Urinary bladder (tissue), 4 donors: ENCODE measurements around the gene ADAM33. TPM values are rescaled to one million over a fixed set of nuclear protein-coding genes. Genes with fewer than 3 reads are reported as not detected.

ENCODE experiments used
- DNase-seq: peaks from one replicate; pipeline ENCODE4 v3.0.0-alpha.2; 2015; ENCODE audit errors: extremely low spot score
- H3K27ac ChIP-seq: one replicate; pipeline ENCODE4 v1.5.1; 2013; ENCODE audit warnings: low read depth, mild to moderate bottlenecking, moderate library complexity
- H3K36me3 ChIP-seq: one replicate; pipeline ENCODE4 v1.6.1; 2013; ENCODE audit warnings: mild to moderate bottlenecking, moderate library complexity; ENCODE audit not compliant: insufficient read depth
- H3K4me1 ChIP-seq: one replicate; pipeline ENCODE4 v1.6.1; 2013; ENCODE audit warnings: mild to moderate bottlenecking, moderate library complexity; ENCODE audit not compliant: insufficient read depth
- H3K4me3 ChIP-seq: one replicate; pipeline ENCODE4 v1.5.1; 2013; ENCODE audit warnings: low read depth, low read length
- WGBS: extraction: QIAGEN DNeasy Blood & Tissue Kit; methylation state at CpG from one replicate; pipeline ENCODE4 v1.1.7; 2013; 5-methylcytosine and 5-hydroxymethylcytosine counted together
- polyA plus RNA-seq: library from polyadenylated mRNA; stranded (reverse); fragments of 200-250 nt; gene quantifications from one replicate; pipeline ENCODE4 v1.2.3, GENCODE V29; 2013
- total RNA-seq: library from RNA; depleted of rRNA; stranded (reverse); fragments of >200 nt; gene quantifications from one replicate; pipeline ENCODE4 v1.2.3, GENCODE V29; 2014
- donor health status: healthy with polysubstance abuse.
- donor health status: healthy.

The ADAM33 gene
- total and polyA plus RNA-seq, 2 donors = 88.2 to 111 TPM

- H3K36me3 ChIP-seq = no peaks in the 10 kb centered on the region
- 73% methylated on average over 90 of the region's 90 CpGs for WGBS
- DNase-seq = no peak
These were observed 8.4 kb downstream of the ADAM33 start for GRCh38 chr20:3673221-3674070.

GRCh38 chr20:3672547-3673171, 9.2 kb downstream of the ADAM33 start:
- Histone ChIP-seq H3K4me1 (no peaks in the 10 kb centered on the region), H3K4me3 (no peak overlapping the region), H3K27ac (no peak overlapping the region), H3K36me3 (no peaks in the 10 kb centered on the region)
- no peak for DNase-seq
- WGBS = 60% methylated on average over 58 of the region's 58 CpGs

More at GRCh38 chr20:3673221-3674070, 8.4 kb downstream of the ADAM33 start:
- no peaks in the 10 kb centered on the region for H3K4me1 ChIP-seq
- no peak overlapping the region for H3K4me3 ChIP-seq
- no peak overlapping the region for H3K27ac ChIP-seq

- Histone ChIP-seq H3K4me3 (no peak overlapping the region), H3K36me3 (no peaks in the 10 kb centered on the region), H3K27ac (no peak overlapping the region), H3K4me1 (no peaks in the 10 kb centered on the region)
- DNase-seq = no peak
- WGBS = 82% methylated on average over 23 of the region's 23 CpGs
These were observed 9.7 kb downstream of the ADAM33 start for GRCh38 chr20:3671986-3672546.

DNA sequence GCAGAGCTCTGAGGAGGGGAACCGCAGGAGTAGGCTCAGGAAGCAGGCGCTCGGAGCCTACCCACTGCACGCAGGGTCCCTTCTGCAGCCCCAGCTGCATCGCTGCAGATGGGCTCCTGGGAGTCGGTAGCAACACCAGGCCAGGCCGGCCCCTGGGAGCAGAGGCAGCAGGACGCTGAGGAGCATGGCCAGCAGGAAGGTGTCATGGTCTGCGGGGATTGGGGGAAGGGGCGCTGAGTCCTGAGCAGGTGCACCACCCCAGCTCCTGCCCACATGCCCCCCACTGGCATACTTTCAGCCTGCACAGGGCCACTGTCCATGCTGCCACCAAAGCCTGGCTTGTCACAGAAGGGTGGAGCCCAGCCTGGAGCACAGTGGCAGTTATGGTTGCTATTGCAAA, 10.9 kb downstream of the ADAM33 start:
- Histone ChIP-seq H3K36me3 (no peaks in the 10 kb centered on the region), H3K4me3 (no peak overlapping the region), H3K4me1 (no peaks in the 10 kb centered on the region), H3K27ac (no peak overlapping the region)
- DNase-seq = no peak
- 84% methylated on average over 10 of the region's 10 CpGs for WGBS

- Histone ChIP-seq H3K27ac (no peak overlapping the region), H3K4me1 (no peaks in the 10 kb centered on the region), H3K36me3 (no peaks in the 10 kb centered on the region), H3K4me3 (no peak overlapping the region)
- DNase-seq = no peak
- WGBS = 53% methylated on average over 6 of the region's 6 CpGs
These were observed 11.3 kb downstream of the ADAM33 start for GRCh38 chr20:3670511-3670910.

DNA sequence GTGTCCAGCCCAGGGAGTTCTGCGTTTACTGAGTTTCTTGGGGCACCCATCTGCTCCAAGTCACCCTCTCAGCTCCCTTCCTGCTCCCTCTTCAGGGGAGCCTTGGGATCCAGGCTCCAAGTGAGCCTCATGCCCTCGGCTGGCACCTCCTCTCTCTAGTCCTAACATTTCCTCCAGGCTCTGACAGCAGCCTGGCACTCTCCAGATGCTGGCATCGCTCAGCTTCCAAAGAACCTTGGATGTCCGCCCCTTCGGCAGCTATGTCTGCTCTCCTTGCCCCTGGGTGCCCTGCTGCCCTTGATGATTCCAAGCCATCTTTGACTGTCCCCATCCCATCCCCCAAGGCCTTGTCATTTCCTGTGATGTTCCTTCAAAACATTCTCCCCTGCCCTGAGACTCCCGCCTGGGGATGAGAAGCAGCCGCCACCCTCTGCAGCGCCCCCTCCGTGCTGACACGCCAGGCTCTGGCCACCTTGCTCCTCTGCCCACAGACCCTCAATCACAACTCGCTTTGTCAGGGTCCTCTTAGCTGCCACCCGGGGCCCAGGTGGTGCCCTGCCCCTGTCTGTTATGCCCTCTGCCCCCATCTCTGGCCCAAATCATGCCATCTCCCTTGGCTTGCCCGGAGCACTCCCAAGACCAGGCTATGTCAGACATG, 12.0 kb downstream of the ADAM33 start:
- H3K36me3 ChIP-seq = no peaks in the 10 kb centered on the region
- DNase-seq = no peak
- 82% methylated on average over 13 of the region's 13 CpGs for WGBS

GRCh38 chr20:3667434-3668037, 14.3 kb downstream of the ADAM33 start:
- no peak for DNase-seq
- no peak overlapping the region for H3K27ac ChIP-seq
- H3K4me1 ChIP-seq = no peaks in the 10 kb centered on the region
- no peak overlapping the region for H3K4me3 ChIP-seq
- no peaks in the 10 kb centered on the region for H3K36me3 ChIP-seq
- WGBS = 91% methylated on average over 8 of the region's 8 CpGs

More for the DNA sequence above, 12.0 kb downstream of the ADAM33 start:
- Histone ChIP-seq H3K4me3 (no peak overlapping the region), H3K27ac (no peak overlapping the region), H3K4me1 (no peaks in the 10 kb centered on the region)

DNA sequence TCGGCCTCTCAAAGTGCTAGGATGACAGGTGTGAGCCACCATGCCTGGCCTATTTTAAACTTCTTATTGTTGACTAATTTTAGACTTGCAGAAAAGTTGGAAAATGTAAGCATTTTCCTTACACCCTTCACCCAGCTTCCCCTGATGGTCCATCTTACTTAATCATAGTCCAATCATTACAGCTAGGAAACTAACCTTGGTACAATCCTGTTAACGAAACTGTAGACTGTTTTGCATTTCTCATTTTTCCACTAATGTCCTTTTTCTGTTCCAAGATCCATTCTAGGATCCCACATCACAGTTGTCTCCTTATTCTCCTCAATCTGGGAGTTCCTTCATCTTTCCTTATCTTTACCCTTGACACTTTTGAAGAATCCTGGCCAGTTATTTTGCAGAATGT, 18.0 kb downstream of the ADAM33 start:
- Histone ChIP-seq H3K27ac (no peak overlapping the region), H3K36me3 (no peaks in the 10 kb centered on the region), H3K4me3 (no peak overlapping the region), H3K4me1 (no peaks in the 10 kb centered on the region)
- no peak for DNase-seq
- 91% methylated on average over 2 of the region's 2 CpGs for WGBS

DNA sequence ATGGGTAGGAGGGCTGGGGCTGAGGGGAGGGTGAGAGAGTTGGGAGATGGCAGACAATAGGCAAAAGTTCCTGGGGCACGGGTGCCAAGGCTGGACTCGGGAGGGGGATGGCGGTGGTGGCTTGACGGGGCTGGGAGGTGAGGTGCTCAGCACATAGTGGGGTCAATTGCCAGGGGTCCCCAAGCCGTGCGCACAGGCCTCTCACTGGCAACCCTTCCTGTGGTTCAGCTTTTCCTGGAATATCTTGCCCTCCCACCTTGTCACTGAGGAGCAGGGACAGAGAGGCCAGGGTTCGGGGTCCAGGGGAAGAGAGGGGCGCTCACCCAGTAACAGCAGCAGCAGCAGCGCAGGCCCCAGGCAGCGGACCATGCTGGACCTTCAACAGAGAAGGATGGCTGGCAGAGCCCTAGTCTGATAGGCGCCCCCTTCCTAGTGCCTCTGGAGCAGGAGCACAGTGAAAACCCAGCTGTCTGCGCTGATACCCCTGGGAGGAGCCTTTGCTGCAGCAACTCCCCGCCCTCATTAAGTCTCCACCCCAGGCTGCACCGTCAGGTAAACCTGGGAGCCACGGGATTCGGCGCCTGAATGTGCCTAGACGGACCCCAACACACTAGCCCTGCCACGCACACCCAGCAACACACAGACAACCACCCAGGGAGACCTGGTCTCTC, 18.6 kb downstream of the ADAM33 start, which contains the start of gene GFRA4:
TSS of gene GFRA4 (minus strand) at position 369 of the 671 bp plus-strand sequence. CDS start at position 369, 0 bp downstream.
- H3K4me3 ChIP-seq = no peak within 1 kb of the TSS
- no peak for DNase-seq
- no peaks in the 10 kb centered on the region for H3K4me1 ChIP-seq
- no peaks in the 10 kb centered on the region for H3K36me3 ChIP-seq
- 70% methylated on average over 19 of the region's 19 CpGs for whole genome bisulfite sequencing
- H3K27ac ChIP-seq = no peak within 1 kb of the TSS

- Histone ChIP-seq H3K27ac (no peak overlapping the region), H3K4me1 (no peaks in the 10 kb centered on the region), H3K36me3 (no peaks in the 10 kb centered on the region), H3K4me3 (no peak overlapping the region)
- DNase-seq = no peak
- 74% methylated on average over 12 of the region's 12 CpGs for WGBS
These were observed 19.8 kb downstream of the ADAM33 start for GRCh38 chr20:3661814-3662665.

- Histone ChIP-seq H3K27ac (no peak overlapping the region), H3K4me1 (no peaks in the 10 kb centered on the region), H3K4me3 (peak overlapping the region; percentile 5), H3K36me3 (no peaks in the 10 kb centered on the region)
- DNase-seq = no peak
- 12% methylated on average over 60 of the region's 60 CpGs for WGBS
These were observed 20.6 kb downstream of the ADAM33 start for GRCh38 chr20:3661060-3661813.
